Liver (tissue), 9 donors: ENCODE measurements around the gene FCN1. TPM values are rescaled to one million over a fixed set of nuclear protein-coding genes. Genes with fewer than 3 reads are reported as not detected.

Experiments used
- DNase-seq: peaks from one replicate; pipeline ENCODE4 v3.0.0-alpha.2; 2017; ENCODE audit warnings: low spot score
- H3K27ac ChIP-seq, 2 donors: one replicate each; pipeline ENCODE4 v1.7.0; 2013; ENCODE audit warnings: inconsistent platforms in 2 of 2, low read length in 2 of 2, control low read depth in 1 of 2, low read depth in 1 of 2, mild to moderate bottlenecking in 1 of 2
- H3K27me3 ChIP-seq, 4 donors: one replicate each; pipeline versions ENCODE4 v1.6.1 to v1.7.0; 2013; ENCODE audit warnings: low read length in 3 of 4, inconsistent platforms in 1 of 4, mild to moderate bottlenecking in 1 of 4, moderate library complexity in 1 of 4; ENCODE audit not compliant: control insufficient read depth in 4 of 4, insufficient read depth in 4 of 4
- H3K36me3 ChIP-seq, 4 donors: one replicate each; pipeline versions ENCODE4 v1.6.1 to v1.7.0; 2013; ENCODE audit warnings: low read length in 3 of 4, mild to moderate bottlenecking in 3 of 4, low read depth in 1 of 4, moderate library complexity in 1 of 4; ENCODE audit not compliant: control insufficient read depth in 4 of 4, insufficient read depth in 3 of 4
- H3K4me1 ChIP-seq, 4 donors: one replicate each; pipeline versions ENCODE4 v1.6.1 to v1.7.0; 2013; ENCODE audit warnings: low read length in 3 of 4, mild to moderate bottlenecking in 3 of 4, moderate library complexity in 1 of 4; ENCODE audit not compliant: control insufficient read depth in 4 of 4, insufficient read depth in 4 of 4
- H3K4me3 ChIP-seq, 3 donors: one replicate each; pipeline versions ENCODE4 v1.6.1 to v1.7.0; 2013; ENCODE audit warnings: low read length in 3 of 3, control low read depth in 1 of 3, low read depth in 1 of 3, mild to moderate bottlenecking in 1 of 3
- H3K9ac ChIP-seq, 2 donors: one replicate each; pipeline ENCODE4 v1.7.0; 2013; ENCODE audit warnings: low read length in 2 of 2, mild to moderate bottlenecking in 2 of 2, moderate library complexity in 2 of 2, control low read depth in 1 of 2, low read depth in 1 of 2
- H3K9me3 ChIP-seq, 4 donors: one replicate each; pipeline versions ENCODE4 v1.6.1 to v1.7.0; 2013; ENCODE audit warnings: low read length in 3 of 4; ENCODE audit not compliant: control insufficient read depth in 4 of 4
- ATF3 ChIP-seq: IDR thresholded peaks from 2 replicates; pipeline ENCODE4 v1.6.1; 2016; ENCODE audit warnings: antibody characterized with exemption
- FOXA1 ChIP-seq: IDR thresholded peaks from 2 replicates; pipeline ENCODE4 v1.6.1; 2016; ENCODE audit warnings: antibody characterized with exemption
- FOXA2 ChIP-seq: IDR thresholded peaks from 2 replicates; pipeline ENCODE4 v1.6.1; 2016; ENCODE audit warnings: antibody characterized with exemption
- HNF4A ChIP-seq, 2 donors: conservative IDR thresholded peaks; 2 replicates each; pipeline ENCODE4 v1.6.1; 2016; ENCODE audit warnings: antibody characterized with exemption in 2 of 2, mild to moderate bottlenecking in 2 of 2
- JUND ChIP-seq, 2 donors: IDR thresholded peaks; 2 replicates each; pipeline ENCODE4 v1.6.1; 2016; ENCODE audit warnings: antibody characterized with exemption in 2 of 2
- MAX ChIP-seq: IDR thresholded peaks from 2 replicates; pipeline ENCODE4 v1.6.1; 2016; ENCODE audit warnings: antibody characterized with exemption
- RAD21 ChIP-seq, 2 donors: IDR thresholded peaks; 2 replicates each; pipeline ENCODE4 v1.6.1; 2016; ENCODE audit warnings: antibody characterized with exemption in 2 of 2, mild to moderate bottlenecking in 2 of 2
- REST ChIP-seq: IDR thresholded peaks from 2 replicates; pipeline ENCODE4 v1.6.1; 2016; ENCODE audit warnings: antibody characterized with exemption, mild to moderate bottlenecking
- TAF1 ChIP-seq: conservative IDR thresholded peaks from 2 replicates; pipeline ENCODE4 v1.6.1; 2016; ENCODE audit warnings: antibody characterized with exemption, mild to moderate bottlenecking
- YY1 ChIP-seq: IDR thresholded peaks from 2 replicates; pipeline ENCODE4 v1.6.1; 2016; ENCODE audit warnings: antibody characterized with exemption, mild to moderate bottlenecking
- ZBTB33 ChIP-seq: IDR thresholded peaks from 2 replicates; pipeline ENCODE4 v1.6.1; 2016; ENCODE audit warnings: antibody characterized with exemption
- WGBS: extraction: QIAGEN DNeasy Blood & Tissue Kit; methylation state at CpG from one replicate; pipeline ENCODE4 v1.1.7; 2013; 5-methylcytosine and 5-hydroxymethylcytosine counted together
- polyA plus RNA-seq, 2 donors: library from polyadenylated mRNA; stranded (reverse) in 1 of 2; unstranded in 1 of 2; fragments of 200-250 nt in 1 of 2; fragments of >200 nt in 1 of 2; fragmentation: Nextera tagmentation in 1 of 2; extraction: Ambion mirVana in 1 of 2; gene quantifications; one replicate each; pipeline versions ENCODE4 v1.2.1 to v1.2.3, GENCODE V29; 2013 to 2015
- total RNA-seq, 2 donors: library from RNA; depleted of rRNA; stranded (reverse); fragments of >200 nt; gene quantifications; one replicate each; pipeline ENCODE4 v1.2.3, GENCODE V29; 2014
- donor health status: healthy.
- donor health status: healthy.
- donor health status: healthy.
- donor health status: healthy.
- donor health status: healthy.

The FCN1 gene
- total and polyA plus RNA-seq, 4 donors = 0.97 to 15.0 (median 5.4) TPM

GRCh38 chr9:134864821-134865190, 52.9 kb downstream of the FCN1 start:
- no peak overlapping the region for H3K9ac ChIP-seq
- 89% methylated on average over 13 of the region's 13 CpGs for WGBS
- no peaks in the 10 kb centered on the region for H3K36me3 ChIP-seq
- H3K4me3 ChIP-seq = no peak overlapping the region
- H3K27me3 ChIP-seq = peaks cover 0 to 2% (median under 1%) of the 10 kb centered on the region in 4 donors
- H3K27ac ChIP-seq = no peak overlapping the region
- peaks cover 0 to 1% (median 0%) of the 10 kb centered on the region in 4 donors for H3K9me3 ChIP-seq
- no peak for DNase-seq
- TF ChIP-seq RAD21 (IDR thresholded peaks at IDR 0.05) (no peak), FOXA2 (no peak), REST (no peak)
- peaks cover 0 to 5% (median 0%) of the 10 kb centered on the region in 4 donors for H3K4me1 ChIP-seq

- 76% methylated on average over 28 of the region's 28 CpGs for WGBS
- peaks cover 0 to 1% (median 0%) of the 10 kb centered on the region in 4 donors for H3K9me3 ChIP-seq
- H3K9ac ChIP-seq = no peak overlapping the region
- no peak overlapping the region for H3K4me3 ChIP-seq
- DNase-seq = no peak
- no peaks in the 10 kb centered on the region for H3K36me3 ChIP-seq
- peaks cover 0 to 5% (median 0%) of the 10 kb centered on the region in 4 donors for H3K4me1 ChIP-seq
- no peak overlapping the region for H3K27ac ChIP-seq
- no peak for TF ChIP-seq ATF3
- TF ChIP-seq FOXA2 = no peak
- TF ChIP-seq REST = no peak
- TF ChIP-seq HNF4A (conservative IDR thresholded peaks at IDR 0.05) = no peak
- no peak for TF ChIP-seq JUND (IDR thresholded peaks at IDR 0.05)
- TF ChIP-seq YY1 = no peak
- TF ChIP-seq TAF1 = no peak
- TF ChIP-seq MAX = no peak
- TF ChIP-seq ZBTB33 = no peak
- no peak for TF ChIP-seq FOXA1
- H3K27me3 ChIP-seq = peaks cover 0 to 2% (median 0%) of the 10 kb centered on the region in 4 donors
Measured at GRCh38 chr9:134863941-134864820, 53.5 kb downstream of the FCN1 start.
